HG02943 (cell line): ENCODE measurements around the gene TTLL7.

ENCODE experiments used
- ATAC-seq: cut with Tn5 transposase; IDR thresholded peaks from one replicate; pipeline ENCODE4 v1.9.1; 2021; ENCODE audit warnings: mild to moderate bottlenecking, low read depth, moderate library complexity; ENCODE audit not compliant: unreplicated experiment

TTLL7 gene

DNA sequence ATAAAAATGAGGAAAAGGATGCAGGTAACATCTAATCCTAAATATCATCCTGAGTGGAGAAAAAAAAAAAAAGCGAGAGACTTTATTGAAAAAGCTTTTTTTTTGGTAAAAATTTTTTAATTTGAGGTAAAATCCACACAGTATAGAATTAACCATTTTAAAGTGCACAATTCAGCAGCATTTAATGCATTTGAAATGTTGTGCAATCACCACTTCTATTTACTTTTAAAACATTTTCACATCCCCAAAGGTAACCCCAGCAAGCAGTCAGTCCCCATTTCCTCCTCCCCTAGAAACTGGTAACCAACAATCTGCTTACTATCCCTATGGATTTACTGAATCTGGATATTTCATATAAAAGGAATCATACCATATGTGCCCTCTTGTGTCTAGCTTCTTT, 166.7 kb downstream of the TTLL7 start:
- ATAC-seq, result no peak

GRCh38 chr1:83829106-83829505, 169.8 kb downstream of the TTLL7 start:
- no peak for ATAC-seq

DNA sequence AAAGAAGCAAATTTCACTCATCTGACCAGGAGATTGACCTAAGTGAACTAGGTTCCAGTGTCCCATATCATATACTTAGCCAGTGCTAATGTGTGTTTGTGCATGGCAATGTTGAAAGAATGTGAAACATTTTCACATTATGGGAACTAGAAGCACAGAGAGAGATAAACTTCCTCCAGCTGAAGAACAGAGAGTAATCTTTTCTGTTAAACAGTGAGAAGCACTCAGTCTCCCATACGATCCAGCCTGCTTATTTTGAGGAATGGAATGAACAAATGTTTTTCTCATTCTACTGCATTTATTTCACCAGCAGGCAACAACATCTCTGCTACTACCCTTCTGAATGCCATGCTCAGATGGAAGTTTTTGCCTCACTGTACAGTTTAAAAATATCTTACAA, 170.5 kb downstream of the TTLL7 start:
- no peak for ATAC-seq

DNA sequence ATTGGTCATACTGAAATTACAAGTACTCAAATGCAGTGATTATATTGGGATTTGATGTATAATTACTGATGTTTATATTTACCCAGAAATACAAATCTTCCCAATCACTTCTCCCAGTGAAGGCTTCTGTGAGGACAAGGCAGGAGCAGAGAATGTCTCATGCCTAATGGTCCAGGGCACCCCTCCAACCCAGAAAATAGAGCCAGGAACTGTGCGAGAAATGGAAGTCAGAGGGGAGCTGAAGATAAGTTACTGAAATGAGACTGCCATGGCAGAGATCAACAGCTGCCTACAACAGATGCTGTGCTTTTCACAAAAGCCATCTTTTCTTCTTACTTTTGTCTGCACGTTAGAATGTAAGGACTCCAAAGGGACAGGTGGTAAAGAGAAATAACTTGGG, 171.2 kb downstream of the TTLL7 start:
- no peak for ATAC-seq

DNA sequence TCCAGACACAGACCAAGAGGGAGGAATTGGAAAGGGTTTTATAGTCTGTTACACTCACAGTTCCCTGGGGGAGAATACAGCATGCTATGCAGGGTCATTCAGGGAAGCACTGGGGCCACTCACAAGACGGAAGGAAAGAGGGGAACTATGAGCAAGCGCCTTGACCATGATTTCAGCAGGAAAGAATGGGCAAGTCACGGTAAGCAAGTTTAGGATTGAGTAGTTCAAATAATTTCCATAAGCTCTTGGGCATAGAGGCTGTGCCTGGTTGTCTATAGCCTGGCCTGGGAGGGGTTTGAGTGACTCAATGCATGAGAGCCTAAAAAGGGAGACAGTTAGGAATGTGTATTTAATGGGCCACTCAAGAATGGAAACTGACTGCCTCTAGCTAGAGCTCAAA, 176.7 kb downstream of the TTLL7 start:
- ATAC-seq, result no peak

DNA sequence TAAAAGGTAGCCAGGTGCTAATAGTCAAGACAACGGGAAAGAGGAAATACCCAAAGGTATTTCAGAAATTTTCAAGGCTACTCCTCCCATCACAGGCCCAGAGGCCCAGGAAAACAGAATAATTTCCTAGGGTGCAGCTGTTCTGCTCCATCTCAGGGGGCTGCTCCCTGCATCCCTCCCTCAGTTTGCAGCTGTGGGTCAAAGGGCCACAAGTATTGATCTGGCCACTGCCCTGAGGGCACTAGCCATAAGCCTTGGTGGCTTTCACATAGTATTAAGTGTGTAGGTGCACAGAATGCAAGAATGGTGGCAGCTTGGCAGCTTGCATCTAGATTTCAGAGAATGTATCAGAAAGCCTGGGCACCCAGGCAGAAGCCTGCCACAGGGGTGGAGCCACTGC, 179.5 kb downstream of the TTLL7 start:
- ATAC-seq, result no peak

DNA sequence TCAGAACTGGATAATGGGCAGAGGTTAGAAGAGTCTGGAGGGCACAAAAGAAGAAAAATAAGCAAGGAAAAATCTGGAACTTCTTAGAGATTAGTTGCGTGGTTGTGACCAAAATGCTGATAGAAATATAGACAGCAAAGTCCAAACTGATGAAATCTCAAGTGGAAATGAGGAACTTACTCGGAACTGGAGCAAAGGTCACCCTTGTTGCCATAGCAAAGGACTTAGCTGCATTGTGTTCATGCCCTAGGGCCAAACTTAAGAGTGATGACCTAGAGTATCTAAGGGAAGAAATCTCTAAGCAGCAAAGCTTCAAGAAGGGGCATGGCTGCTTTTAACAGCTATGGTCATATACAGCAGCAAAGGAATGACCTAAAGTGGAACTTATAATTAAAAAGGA, 180.0 kb downstream of the TTLL7 start:
- ATAC-seq, result no peak

DNA sequence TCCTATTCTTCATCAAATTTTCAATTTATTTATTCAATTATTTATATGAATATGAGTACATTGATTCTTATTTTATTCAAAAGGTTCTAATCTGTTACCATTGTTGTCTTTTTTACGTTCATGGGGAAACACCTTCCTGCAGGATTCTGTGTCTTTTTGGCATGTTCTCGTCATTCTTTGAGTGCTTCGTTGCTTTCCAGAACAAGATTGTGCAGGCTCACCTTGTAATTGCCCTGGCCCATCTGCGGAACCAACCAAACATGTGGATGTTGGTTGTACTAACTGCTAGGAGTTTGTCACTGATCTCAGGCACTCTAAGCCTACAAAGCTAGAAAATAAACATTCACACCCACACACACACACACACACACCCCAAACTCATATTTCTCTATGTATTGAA, 182.1 kb downstream of the TTLL7 start:
- ATAC-seq, result no peak

- ATAC-seq, result no peak
These were observed 183.6 kb downstream of the TTLL7 start for GRCh38 chr1:83815330-83815729.
